CD4-positive, alpha-beta T cell treated with Interleukin-6 at 100 ng/mL for 8 hours (primary cell): ENCODE measurements around the gene DDTL.
"Not testable (repeated sequence)": the region's sequence is repeated elsewhere in the genome, so short reads cannot be mapped to it uniquely, and the experiment has no call there.

Source experiments
- DNase-seq: peaks from one replicate; pipeline ENCODE4 v3.0.0-alpha.2; 2020; ENCODE audit warnings: mixed read lengths, low spot score

DDTL gene

DNA sequence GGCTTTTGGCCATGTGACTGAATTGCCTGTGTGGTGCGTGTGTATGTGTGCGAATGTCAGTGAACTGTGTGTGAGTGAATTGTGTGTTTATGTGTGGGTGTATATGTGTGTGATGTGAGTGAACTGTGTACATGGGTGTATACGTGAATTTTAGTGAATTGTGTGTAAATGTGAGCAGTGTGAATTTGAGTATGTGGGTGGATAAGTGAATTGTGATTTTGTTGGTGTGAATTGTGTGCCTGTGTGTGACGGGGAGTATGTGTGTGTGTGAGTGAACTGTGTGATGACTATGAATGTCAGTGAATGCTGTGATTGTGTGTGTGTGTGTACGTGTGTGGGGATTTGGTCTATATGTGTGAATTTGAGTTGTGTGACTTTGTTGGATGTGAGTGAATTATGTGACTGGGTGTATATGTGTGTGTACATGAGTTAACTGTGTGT, 3.5 kb downstream of the DDTL start:
- no peak for DNase-seq

DNA sequence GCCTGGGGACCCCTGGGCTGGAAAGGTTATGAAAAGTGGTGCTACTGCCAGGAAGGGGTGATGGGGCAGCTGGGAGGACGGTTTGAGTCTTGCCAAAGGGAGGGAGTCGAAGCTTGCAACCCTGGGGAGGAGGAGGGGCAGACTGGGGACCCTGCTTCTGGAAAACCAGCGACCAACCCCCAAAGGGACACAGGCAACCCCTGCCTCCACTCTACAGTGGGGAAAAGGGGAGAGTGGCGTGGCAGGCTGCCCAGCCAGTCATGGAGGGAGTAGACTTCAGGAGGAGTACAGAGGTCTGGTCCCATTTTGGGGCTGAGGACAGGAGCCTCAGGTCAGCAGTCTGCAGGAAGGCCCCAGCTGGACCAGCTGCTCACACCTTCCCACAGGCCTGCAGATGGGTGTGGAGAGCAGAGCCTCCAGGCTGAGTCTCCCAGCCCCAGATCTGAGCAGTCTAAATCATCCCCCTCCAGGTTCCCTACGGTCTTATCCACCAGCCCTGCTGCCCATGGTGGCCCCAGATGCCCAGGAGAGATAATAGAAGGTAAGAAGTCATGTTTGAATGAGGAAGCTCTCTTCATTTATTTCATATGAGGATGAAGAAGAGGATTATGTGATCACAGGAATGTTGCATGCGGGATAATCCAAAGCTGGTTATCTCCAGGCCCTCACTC, 4.3 kb downstream of the DDTL start:
- DNase-seq = no peak

DNA sequence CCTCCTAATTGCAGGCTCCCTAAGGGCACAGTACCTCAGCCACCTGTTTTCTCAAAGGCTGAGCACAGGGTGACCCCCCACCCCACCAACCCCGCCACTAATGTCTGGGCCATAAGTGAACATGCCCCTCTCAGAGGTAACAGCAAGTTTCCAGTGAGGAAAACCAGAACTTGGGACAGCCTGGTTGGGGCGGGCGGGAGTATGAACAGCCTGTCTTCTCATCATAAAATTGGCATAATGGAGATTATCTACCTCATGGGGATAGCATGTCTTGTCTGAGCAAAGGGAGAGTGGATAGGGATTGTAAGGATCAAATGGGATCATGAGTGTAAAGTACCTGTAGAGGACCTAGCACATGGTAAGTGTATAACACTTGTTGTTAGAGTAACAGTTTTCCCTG, 5.2 kb downstream of the DDTL start:
- DNase-seq = not testable (repeated sequence)

DNA sequence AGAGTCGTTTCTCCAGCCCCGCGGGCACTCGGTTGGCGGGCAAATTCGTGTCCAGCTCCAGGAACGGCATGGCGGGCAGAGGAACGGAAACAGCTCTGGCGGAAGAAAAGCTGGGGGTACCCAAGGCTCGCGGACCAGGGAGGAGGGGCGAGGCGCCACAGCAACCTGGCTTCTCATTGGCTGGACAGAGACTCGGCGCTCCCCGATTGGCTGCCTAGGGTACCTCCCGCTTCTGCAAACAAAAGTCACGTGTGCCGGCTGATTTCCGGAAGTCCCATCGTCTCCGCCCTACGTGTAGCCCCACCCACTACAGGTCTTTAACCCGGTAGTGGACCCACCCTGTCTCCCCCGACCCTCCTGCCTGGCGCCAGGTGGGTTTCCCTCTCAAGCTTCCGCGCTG, 7.7 kb downstream of the DDTL start, which contains the start of gene DDT:
TSS of gene DDT (minus strand) at position 97 of the 400 bp plus-strand sequence. CDS start at position 70, 27 bp downstream.
- not testable (repeated sequence) for DNase-seq

DNA sequence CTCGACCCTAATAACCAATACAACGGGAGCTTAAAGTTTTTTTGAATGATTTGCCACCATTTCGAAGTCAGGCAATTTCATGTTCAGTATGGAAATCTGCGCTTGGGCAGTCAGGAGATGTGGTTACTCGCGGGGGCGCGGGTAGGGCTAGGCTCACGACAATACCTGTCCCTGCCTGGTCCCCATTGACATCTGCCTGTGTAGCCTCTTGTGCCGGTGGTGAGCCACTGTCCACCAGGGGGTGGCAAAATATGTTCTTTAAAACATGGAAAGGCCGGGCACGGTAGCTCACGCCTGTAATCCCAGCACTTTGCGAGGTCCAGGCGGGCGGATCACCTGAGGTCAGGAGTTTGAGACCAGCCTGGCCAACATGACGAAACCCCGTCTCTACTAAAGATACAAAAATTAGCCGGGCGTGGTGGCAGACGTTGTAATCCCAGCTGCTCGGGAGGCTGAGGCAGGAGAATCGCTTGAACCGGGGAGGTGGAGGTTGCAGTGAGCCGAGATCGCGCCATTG, 8.2 kb downstream of the DDTL start:
- not testable (repeated sequence) for DNase-seq

DNA sequence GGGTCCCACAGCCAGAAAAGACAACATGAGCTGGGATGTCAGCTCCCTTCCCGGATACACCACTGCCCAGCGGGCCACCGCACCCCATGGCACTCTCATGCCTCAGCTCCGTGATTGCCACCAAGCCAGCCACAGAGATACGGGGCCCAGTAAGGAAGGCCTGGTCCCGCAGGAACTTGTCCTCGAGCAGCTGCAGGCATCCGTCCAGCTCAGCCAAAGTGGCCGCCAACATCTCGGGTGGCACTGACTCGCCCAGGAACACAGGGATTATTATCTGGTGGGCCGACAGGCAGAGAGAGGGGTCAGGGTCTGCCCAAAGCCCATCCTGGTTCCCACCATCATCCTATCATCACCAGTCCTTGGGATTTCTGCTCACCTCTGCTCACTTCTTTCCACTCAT, 10.6 kb downstream of the DDTL start:
- DNase-seq = not testable (repeated sequence)

DNA sequence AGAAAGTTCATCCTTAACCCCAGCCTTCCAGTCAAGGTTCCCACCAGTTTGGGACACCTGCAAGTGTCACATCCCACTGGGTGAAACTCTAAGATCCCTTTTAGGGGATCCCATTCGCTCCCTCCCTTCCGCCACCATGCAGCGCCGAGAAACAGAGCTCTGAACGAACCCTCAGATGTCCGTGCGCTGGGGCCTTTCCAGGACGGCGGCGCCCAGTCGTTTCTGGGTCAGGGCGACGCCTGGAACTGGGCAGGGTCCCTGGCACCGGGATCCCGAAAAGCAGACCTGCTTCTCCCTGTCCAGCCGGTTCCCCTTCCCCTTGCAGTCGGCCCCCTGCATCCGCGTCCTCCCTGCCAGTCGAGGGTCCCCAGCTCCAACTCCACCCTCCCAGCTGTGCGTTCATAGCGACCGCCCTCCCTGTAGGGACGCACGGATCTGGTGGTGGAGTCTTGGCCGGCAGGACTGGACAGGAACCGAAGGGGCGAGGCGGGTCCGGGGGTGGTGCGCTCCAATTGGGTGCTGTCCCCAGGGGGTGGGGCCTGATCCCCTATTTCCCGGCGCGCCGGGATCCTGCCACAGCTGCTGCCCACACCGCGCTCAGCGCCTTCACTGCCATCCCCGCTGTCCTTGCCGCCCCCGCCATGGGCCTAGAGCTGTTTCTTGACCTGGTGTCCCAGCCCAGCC, 13.0 kb downstream of the DDTL start, which contains the start of gene GSTT2:
TSS of gene GSTT2 (plus strand) at position 578 of the 684 bp plus-strand sequence.
- not testable (repeated sequence) for DNase-seq

DNA sequence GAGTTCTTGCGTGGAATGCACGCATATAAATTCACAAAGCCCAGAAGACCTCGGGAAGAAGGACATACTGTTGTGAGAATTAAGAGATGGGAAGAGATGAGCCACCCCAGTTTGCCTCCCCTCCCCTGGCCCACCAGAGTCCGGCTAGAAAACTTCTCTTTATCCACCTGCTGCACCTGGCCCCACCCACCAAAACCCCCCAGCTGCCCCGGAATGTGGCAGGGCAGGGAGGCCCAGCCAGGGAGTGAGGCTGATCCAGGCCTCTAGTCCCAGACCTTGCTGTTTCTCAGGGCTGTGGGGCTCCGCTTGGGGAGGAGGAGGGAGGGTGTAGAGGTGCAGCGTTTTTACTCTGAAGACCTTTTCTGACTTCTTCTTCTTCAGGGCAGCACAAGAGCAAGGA, 13.9 kb downstream of the DDTL start:
- DNase-seq = not testable (repeated sequence)

DNA sequence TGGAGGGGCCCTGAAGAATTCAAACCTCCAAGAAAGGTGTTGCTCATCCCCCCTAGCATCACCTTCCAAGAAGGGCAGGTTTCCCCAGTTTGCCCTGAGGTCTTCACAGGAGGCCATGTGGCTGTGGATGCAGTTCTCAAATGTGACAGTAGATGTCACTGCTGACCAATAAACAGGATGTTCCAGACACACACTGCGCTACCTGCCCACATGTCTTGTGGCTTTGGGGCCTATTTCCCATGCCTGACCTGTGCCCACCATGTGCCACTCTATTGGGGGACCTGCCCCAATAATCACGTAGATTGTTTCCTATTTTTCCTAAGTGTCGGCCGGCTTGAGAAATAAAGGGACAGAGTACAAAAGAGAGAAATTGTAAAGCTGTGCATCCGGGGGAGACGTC, 17.7 kb downstream of the DDTL start:
- DNase-seq = peak; percentile 52

DNA sequence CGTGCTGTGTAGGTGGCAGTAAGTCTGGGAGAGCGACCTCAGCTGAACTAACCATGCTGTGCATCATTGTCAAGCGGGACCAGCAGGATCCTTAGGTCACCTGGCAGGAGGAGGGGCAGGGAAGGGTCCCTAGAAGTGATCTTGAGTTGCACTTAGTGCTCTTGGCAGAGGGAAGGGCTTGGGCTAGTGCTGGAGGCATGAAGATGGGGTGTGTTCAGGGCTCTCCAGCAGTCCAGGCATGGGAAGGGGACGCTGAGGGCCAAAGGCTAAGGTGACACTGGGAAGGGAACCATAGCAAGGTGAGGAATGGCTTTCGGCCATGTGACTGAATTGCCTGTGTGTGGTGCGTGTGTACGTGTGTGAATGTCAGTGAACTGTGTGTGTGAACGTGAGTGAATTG, 19.4 kb downstream of the DDTL start:
- DNase-seq = not testable (repeated sequence)

DNA sequence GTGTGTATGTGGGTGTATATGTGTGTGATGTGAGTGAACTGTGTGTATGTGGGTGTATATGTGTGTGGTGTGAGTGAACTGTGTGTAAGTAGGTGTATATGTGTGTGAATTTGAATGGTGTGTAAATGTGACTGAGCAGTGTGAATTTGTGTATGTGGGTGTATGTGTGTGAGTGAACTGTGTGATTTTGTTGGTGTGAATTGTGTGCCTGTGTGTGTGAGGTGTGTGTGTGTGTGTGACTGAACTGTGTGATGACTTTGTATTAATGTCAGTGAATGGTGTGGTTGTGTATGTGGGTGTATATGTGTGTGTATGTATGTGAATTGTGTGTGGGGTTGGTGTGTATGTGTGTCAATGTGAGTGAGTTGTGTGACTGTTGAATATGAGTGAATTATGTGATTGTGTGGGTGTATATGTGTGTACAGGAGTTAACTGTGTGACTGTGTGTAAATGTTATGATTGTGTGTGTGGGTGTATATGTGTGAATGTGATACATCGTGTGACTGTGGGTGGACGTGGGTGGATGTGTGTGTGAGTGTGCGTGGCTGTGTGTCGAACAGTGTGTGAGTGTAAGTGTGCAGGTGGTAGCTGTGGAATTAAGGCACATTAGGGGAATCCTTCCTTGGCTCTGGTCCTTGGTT, 20.0 kb downstream of the DDTL start:
- not testable (repeated sequence) for DNase-seq

DNA sequence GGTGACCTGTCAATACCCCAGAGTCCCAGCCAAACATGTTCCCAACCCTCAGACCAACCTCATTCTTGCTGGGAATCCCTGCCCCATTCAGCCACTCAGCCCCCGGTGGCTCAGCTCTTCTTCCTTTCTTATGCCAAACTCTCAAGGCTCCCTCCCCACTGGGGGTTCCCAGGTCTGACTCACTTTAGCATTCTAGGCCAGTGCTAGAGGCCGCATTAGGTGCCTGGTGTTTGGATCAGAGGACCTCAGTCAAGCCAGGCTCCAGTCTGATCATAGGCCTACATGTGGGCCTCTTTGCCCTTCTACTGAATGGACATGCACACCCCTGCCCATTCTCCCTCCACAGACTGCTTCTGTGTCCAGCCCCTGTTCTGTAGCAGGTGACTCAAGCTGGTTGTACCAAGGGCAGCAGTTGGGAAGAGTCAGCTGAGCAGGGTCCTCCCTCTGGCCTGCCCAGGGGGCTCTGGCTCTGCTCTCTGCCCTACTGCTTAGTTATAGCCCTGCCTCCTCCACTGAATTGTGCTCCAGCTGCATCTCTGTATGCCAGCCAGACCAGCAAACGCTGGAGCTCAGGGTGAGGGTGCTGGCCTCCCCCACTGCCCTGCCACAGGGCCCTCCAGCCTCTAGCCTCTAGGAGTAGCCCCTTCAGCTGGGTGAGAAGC, 23.0 kb downstream of the DDTL start:
- DNase-seq = not testable (repeated sequence)

DNA sequence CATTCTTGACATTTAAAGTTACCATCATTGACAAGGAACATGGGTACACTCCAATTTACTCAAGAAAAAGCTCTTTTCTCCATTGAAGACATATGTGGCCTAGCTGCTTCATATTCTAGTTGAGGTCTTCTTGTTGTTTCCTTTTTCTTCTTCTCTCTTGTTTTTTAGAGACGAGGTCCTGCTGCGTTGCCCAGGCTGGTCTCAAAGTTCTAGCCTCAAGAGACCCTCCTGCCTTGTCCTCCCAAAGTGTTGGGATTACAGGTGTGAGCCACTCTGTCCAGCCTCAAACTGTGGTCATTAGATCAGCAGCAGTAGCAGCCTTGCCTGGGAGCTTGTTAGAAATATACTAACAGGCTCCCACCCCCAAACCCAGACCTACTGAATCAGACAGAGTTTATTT, 26.4 kb downstream of the DDTL start:
- DNase-seq = not testable (repeated sequence)

DNA sequence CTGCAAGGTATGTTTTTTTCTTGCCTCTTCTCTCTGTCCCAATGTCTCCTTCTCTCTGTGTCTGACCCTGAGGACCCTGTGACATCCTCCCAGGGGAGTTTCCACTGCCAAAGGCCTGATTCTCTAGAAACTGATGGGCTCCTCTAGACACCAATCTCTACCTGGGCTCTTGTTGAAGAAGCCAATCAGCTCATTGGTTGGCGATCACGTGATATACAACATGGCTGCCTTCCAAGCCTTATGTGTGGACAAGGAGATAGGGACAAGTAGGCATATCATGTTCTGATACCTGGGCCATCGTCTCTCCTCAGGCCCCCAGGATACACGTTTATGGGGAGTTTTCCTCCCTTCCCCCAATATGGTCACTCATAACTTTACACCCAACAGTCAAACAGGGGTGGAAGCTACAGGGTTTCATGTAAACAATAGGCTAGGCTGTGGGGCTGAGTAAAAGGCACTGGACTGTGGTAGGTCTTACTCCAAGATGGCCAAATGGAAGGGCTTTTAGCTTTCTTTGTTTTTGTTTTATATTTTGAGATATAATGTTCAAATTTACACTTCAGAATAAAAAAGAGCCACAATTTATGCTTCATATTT, 27.0 kb downstream of the DDTL start:
- not testable (repeated sequence) for DNase-seq

DNA sequence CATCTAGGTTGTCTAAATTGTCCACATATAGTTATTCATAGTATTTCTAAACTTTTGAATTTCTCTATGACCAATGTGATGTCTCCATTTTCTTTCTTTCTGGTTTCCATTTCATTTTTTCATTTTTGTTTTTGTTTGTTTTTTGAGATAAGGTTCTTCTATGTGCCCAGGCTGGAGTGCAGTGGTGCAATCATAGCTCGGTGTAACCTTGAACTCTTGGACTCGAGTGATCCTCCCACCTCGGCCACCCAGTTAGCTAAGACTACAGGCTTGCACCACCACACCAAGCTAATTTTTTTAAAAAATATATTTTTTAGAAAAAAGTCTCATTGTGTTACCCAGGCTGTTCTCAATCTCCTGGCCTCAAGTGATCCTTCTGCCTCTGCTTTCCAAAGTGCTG, 30.4 kb downstream of the DDTL start:
- DNase-seq = no peak

DNA sequence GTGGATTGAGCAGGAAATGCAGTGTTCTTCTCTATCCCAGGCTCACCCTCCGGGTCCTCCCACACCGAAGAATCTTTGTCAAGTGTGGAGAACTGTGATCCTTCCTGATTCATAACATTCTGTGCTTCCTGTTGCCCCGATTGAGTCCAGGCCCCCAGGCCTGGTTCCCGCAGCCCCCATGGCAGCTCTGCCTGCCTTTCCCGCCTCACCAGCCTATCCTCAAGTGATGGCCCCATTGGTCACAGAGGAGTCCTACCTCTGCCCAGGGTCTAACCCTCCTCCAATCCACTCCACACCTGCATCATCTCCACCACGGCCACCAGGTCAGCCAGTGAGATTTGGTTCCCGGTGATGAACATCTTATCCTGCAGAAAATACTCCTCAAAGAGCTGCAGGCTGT, 33.1 kb downstream of the DDTL start:
- not testable (repeated sequence) for DNase-seq

DNA sequence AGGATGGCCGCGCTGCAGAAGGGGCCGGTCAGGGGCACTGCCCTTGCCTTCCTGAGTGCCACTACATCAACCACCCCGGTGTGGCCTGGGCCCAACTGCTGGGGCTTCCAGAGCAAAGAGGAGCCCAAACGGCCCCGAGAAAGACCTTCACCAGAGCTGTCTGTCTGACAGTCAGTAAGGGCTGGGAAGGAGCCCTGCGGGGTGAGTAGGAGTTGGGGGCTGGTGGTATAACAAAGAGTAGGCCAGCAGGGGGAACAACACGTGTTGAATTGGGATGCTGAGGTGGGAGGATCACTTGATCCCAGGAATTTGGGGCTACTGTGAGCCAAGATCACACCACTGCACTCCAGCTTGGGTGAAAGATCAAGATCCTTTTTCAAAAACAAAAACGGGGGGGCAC, 34.6 kb downstream of the DDTL start:
- DNase-seq = no peak

DNA sequence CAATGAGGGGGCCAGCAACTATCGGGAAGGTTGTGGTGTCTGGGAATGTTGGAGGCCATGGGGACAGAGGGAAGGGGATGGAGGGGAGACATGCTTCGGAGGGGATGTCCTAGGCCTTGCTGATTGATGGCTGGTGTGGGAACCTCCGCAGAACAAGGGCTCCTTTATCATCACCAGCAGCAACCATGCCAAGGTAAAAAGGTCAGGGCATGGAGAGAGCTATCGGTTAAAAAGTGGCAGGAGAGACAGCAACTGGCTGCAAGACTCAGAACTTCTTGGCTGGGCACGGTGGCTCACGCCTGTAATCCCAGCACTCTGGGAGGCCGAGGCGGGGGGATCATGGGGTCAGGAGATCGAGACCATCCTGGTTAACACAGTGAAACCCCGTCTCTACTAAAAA, 35.6 kb downstream of the DDTL start:
- DNase-seq = no peak

DNA sequence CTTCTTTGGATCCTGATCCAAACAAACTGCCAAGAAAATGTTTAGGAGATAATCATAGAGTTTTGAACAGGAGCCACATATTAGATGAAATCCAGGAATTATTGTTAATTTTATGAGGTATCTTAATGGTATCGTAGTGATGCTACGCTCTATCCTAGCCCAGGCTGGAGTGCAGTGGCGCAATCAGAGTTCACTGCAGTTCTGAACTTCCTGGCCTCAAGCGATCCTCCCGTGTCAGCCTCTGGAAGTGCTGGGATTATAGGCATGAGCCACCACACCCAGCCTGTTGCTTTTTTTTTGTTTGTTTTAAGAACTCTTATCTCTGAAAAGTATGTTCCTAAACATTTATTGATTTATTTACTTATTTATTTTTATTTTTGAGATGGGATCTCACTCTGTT, 36.2 kb downstream of the DDTL start:
- DNase-seq = no peak

DNA sequence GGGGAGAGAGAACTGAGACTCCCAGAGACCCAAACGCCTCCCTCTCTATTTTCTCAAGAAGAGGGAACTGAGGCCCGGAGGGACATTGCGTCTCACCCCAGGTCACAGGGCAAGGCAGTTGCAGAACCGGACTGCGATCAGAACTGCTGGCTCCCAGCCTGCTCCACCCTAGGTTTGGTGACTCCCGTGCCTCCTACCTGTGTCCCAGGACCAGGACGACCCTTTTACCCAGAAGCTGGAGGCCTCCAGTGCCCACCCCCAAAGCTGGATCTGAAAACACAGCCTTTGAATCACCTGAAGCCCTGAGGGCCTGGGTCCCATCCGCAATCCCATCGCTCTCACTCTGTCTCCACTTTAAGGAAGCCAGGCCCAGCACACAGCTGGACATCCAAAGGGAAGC, 37.2 kb downstream of the DDTL start:
- DNase-seq = no peak

DNA sequence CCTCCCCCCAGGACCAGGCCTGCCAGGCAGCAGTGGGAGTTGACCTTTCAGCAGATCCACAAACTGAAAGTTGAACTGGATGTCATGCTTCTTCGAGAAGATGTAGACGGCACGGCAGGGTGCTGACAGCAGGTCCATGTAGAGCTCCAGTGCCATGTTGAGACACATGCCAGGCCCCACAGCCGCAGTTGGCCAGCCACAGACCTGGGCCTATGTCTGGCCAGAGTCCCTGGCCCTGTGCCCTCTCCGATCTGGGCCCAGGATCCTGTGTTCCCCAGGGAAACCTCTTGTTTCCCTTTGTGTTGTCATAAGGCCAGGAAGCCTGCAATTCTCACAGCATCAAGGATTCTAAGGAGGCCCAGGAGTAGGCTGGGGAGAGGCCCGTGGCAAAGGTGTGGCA, 38.5 kb downstream of the DDTL start, which contains the start of gene GSTT4:
TSS of gene GSTT4 (minus strand) at position 253 of the 400 bp plus-strand sequence. CDS start at position 156, 97 bp downstream.
- no peak for DNase-seq
